NCI-H524 (cell line): ENCODE results near the gene CCDC61.

Experiments used
- DNase-seq, 2 experiments: peaks; one replicate each; lab custom pipeline; 2025; lab: John Stamatoyannopoulos, UW

Gene CCDC61

GRCh38 chr19:45973553-45974338 is 21.5 kb upstream of the CCDC61 start, which contains the start of gene NOVA2:
TSS of gene NOVA2 (minus strand) at chr19:45973865. CDS start at chr19:45973351, 514 bp downstream.
- peak; percentile 60 to 84 for DNase-seq

DNA sequence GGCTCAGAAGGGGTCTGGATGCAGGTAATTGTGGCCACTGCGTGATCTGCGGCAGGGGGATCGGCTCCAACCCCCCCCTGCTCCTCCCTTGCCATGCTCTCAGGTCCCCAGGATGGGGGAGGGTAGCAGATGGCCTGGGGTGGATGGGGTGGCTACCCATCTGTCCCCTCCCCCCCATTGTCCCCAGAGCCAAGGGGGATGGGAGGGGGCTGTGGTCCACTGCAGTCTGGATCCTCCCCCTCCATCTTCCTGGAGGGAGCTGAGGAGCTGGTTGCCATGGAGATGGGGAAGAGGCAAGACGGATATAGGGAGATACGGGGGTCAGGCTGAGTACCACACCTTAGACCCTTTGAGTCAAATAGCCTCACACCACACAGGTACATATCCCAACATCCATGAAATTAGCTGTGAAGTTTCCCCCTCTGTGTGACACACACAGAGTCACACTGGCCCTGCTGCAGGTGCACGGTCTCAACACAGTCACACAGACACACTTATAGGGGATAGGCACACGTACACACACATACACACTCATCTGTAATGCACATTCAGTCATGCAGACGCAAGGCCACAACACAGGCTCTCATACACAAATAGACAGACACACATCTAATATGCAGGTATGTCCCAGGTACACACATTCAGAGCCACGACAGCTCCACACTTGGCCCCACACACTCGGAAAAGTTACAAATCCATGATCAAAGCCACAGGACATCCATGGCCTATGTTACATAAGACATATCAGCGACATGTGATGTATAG is 19.8 kb upstream of the CCDC61 start:
- peak; percentile 67 to 87 for DNase-seq

GRCh38 chr19:45976178-45976577 is 19.1 kb upstream of the CCDC61 start:
- peak; percentile 33 to 60 for DNase-seq

GRCh38 chr19:45978156-45978555 is 17.1 kb upstream of the CCDC61 start:
- DNase-seq = no peak

DNA sequence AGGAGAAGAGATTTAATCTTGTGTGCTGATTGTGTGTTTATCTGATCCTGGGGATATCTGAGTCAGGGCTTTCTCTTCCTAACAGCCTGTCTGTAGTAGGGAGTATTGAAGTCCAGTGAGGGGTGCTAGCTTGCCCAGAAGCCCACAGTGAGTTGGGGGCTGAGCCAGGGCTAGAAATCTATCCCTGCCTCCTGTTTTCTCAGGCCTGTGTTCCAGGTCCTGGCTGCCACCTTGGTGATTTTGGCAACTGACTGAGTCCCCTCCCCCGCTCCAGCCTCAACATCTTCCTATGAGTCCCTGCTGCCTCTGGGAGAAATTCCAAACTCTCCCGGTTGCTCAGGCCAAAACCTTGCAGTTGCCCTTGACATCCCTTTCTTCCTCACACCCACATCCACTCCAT is 13.9 kb upstream of the CCDC61 start:
- DNase-seq = no peak

- DNase-seq = no peak
Measured at GRCh38 chr19:45985321-45985720, 9.9 kb upstream of the CCDC61 start.

- DNase-seq = no peak
Measured at GRCh38 chr19:45990113-45990728, 5.0 kb upstream of the CCDC61 start.

GRCh38 chr19:45994456-45994997 is 740 bp upstream of the CCDC61 start:
- no peak for DNase-seq

DNA sequence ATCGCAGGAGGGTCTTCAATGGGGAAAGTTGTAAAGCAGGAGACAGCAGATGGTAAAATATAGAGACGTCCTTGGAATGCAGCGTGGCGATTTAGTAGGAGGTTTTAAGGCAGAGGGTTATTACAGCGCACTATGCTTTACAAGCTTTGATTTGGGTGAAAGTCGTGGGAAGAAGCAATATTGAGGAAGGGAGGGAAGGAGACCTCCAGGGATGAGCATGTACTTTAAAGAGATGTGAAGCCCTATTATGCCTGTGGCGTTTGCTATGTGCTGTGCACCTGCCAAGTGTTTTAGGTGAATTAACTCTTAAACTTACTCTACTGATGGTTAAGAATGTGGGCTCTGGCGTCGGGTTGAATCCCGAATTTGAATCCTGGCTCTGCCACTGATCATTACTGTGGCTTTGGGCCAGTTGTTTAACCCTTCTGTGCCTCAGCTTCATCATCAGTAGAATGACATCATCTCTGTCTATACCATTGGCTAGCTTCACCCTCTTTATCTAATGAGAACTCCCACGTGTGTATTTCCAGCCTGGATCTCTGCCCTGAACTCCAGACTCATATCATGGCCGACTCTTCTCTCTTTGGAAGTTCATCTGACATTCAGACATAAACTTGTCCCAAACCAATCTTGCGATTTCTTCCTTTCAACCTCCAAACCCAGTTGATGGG is 583 bp downstream of the CCDC61 start:
- no peak for DNase-seq

GRCh38 chr19:45996933-45997332 is 1.7 kb downstream of the CCDC61 start:
- DNase-seq = no peak

GRCh38 chr19:45998834-45999233 is 3.6 kb downstream of the CCDC61 start:
- DNase-seq = no peak

DNA sequence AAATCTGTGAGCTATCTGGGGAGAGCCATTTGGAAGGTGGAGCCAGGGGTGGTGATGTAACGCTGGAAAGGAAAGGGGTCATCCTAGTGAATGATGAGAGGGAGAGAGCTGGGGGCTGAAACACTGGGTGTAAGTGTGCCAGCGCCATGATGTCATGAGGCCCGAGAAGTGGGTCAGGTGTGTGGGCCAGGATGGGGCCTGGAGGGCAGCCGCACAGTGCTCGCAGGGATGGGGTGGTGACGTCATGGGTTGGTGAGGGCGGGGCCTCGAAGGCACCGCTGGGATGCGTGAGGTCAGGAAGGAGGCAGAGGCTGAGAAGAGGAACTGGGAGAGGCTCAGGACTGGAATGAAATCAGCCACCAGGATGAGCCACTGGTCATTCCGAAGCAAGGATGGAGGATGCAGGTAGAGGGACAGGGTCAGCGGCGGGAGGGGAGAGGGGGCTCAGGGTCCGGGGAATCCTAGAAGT is 4.4 kb downstream of the CCDC61 start:
- no peak for DNase-seq

DNA sequence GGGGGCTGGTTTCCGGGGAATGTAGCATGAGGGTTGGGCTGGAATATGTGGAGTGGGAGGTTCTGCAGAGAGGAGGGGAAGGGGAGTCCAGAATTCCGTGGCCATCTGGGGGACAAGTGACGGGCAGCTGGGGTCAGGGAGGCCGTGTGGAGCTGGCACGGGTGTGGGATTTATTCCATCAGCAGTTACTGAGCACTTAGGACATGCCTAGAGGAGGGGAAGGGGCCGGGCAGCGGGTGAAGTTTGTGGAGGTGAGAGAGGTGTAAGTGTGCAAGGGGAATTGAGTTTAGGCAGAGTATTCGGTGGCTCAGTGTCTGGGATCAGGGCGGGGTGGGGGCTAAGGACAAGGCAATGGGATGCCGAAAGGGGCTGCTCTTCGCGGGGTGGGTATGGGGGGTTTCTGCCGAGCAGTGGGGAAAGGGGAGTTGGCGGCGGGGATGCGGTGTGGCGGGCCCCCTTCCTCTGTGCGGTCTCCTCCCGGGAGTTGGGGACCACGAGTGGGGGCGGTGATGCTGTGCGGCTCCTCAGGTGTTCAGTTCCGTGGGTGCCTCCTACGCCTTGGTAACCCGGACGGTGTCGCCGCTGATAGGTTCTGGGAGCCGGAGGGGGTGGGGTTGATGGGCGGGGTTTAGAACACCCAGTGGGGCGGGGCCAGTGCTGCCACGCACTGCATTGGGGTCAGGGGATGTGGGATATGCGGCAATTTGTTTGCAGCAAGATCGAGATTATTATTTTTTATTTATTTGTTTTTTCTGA is 5.4 kb downstream of the CCDC61 start:
- peak in 1 of 2 experiments; percentile 34 for DNase-seq

DNA sequence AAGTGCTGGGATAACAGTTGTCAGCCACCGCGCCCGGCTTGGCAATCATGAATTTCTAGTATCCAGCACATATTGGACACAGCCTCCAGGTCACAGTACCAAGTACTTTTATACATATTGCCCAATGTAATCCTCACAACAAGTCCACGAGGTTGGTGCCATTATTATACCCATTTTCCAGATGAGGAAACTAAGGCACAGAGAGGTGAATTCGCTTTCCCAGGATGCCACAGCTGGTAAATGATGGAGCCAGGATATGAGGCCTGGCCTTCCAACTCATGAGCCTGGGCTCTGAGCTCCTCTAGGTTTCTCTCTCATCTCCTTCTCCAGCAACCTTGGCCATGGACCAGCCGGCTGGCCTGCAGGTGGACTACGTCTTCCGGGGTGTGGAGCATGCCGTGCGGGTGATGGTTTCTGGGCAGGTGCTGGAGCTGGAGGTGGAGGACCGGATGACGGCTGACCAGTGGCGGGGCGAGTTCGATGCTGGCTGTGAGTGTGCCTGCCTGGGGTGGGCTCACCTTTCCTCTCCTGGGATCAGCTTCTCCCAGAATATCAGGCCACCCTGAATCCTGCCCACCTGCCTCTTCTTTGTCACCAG is 7.5 kb downstream of the CCDC61 start:
- no peak for DNase-seq

- no peak for DNase-seq
Measured at GRCh38 chr19:46006411-46006810, 11.1 kb downstream of the CCDC61 start.

DNA sequence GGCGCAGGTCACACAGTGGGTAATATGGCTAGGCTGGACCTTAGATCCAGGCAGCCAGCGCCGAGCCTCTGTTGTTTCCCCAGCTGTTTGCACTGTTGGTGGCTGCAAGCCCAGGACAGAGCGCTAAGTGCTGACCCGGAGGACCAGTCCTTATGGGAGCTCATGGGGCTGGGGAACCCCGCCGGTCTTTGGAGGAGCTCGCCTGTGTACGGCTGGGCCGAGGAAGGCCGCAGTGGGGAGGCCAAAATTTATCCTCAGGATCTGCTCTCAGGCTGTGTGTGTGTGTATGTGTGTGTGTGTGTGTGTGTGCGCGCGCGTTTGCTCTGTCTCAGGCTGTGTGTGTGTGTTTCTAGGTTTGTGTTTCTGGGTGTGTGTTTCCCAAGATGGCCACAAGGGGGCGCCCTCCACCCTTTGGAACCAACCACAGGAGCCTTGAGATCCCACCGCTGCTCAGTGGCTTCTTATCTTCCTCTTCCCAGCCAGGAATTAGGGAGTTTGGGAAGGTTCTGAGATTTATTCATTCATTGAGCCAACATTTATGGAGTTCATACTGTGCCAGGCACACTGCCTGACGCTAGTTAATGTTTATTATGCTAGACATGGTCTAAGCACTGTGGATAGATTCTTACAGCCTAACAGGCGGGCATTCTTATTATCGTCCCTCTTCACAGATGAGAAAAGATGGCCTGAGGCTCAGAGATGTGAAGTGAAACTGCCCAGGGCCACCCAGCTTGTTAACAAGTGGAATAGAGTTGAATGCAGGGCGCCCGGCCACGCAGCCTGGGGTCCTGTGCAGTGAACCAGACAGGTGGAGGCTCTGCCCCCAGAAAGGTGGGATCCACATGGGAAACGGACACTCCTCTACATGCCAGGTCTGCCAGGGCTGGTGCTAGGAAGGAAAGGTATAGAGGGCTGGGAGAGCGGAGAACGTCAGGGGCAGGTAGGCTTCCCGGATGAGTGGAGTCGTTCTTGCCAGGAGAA is 14.6 kb downstream of the CCDC61 start:
- DNase-seq = peak; percentile 54 to 65

GRCh38 chr19:46014534-46014933 is 19.3 kb downstream of the CCDC61 start:
- no peak for DNase-seq

- DNase-seq = peak in 1 of 2 experiments; percentile 23
Measured at GRCh38 chr19:46014941-46015686, 19.8 kb downstream of the CCDC61 start.
